OCI-LY3 (cell line): ENCODE results near the gene LRRC9.

Source experiments
- EZH2phosphoT487 ChIP-seq: fragments of 200-600 bp; shearing (Covaris generic); IDR thresholded peaks from 2 replicates; pipeline ENCODE4 v1.6.1; 2018; ENCODE audit warnings: antibody characterized with exemption, mixed run types, low read depth
- TF ChIP-seq, protein P1 (sequence below): fragments of 200-600, 300-600 bp; sonication (generic); IDR thresholded peaks from 2 replicates; pipeline ENCODE4 v1.5.1; 2014; ENCODE audit warnings: antibody characterized with exemption, low read length, low read depth

DNA sequence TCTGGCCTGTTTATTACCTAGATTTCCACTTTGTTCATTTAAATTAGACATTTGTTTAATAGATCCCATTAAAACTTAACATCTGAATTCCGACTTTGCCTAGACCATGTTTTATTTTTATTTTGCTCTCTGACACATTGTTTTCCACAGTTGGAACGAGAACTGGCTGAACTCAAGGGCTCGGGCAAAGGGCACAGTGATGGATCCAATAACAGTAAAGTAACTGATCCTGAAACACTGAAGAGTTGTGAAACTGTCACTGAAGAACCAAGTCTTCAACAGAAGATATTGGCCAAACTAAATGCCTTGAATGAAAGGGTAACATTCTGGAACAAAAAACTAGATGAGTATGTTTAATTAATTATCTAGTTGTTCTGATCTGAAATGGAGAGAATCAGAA, 39.7 kb downstream of the LRRC9 start:
- TF ChIP-seq, protein P1, sequence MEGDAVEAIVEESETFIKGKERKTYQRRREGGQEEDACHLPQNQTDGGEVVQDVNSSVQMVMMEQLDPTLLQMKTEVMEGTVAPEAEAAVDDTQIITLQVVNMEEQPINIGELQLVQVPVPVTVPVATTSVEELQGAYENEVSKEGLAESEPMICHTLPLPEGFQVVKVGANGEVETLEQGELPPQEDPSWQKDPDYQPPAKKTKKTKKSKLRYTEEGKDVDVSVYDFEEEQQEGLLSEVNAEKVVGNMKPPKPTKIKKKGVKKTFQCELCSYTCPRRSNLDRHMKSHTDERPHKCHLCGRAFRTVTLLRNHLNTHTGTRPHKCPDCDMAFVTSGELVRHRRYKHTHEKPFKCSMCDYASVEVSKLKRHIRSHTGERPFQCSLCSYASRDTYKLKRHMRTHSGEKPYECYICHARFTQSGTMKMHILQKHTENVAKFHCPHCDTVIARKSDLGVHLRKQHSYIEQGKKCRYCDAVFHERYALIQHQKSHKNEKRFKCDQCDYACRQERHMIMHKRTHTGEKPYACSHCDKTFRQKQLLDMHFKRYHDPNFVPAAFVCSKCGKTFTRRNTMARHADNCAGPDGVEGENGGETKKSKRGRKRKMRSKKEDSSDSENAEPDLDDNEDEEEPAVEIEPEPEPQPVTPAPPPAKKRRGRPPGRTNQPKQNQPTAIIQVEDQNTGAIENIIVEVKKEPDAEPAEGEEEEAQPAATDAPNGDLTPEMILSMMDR = no peak
- no peak for TF ChIP-seq EZH2phosphoT487
